ENCODE data around the gene SLC44A2. TPM values are rescaled to one million over a fixed set of nuclear protein-coding genes. Genes with fewer than 3 reads are reported as not detected.

The SLC44A2 gene
- total and polyA plus RNA-seq, 2 of the 13 experiments (the other 11 are each of a cell fraction or from before 2014, with no cell fraction given): 2.4 to 5.6 TPM

GRCh38 chr19:10643968-10644259 lies 18.6 kb downstream of the SLC44A2 start:
- in situ Hi-C loops (cut with HindIII; ENCODE audit: extremely low pct_ligation_motif_present, low pct_unique_long_range_greater_than_20kb) (loop anchor here (5.0 kb wide), 1 partner anchor 62 kb away; no protein-coding TSS in a partner anchor), intact Hi-C loops (cut with micrococcal nuclease; ENCODE audit: unreplicated experiment) (loop anchor here (1.0 kb wide), 1 partner anchor 63 kb away; no protein-coding TSS in a partner anchor)
- DNase-seq (ENCODE audit: low spot score) (no peak), FAIRE-seq (no peak), ATAC-seq (no peak; the same call in 2 of the 3 replicates)
- peak overlapping the region; percentile 11 for H3K27ac ChIP-seq (ENCODE audit: extremely low read length, insufficient read depth, low read length)
- no peaks in the 10 kb centered on the region for H3K27me3 ChIP-seq (ENCODE audit: control insufficient read depth in 1 of 2, insufficient read depth in 2 of 2, low read length in 2 of 2)
- no peaks in the 10 kb centered on the region for H3K9me3 ChIP-seq (ENCODE audit: low read length)
- H4K20me1 ChIP-seq (ENCODE audit: insufficient read depth, low read length): no peaks in the 10 kb centered on the region
- no TSS peak for BruUV-seq (replicated peaks)
- CTCF ChIA-PET (ENCODE audit: low intra/inter-chr PET ratio, low total read pairs): interaction anchor here (0.7 to 3.8 kb wide), 2 partner anchors 9 to 64 kb away, joined by 3 to 69 read pairs; no protein-coding TSS in a partner anchor
- no peaks in the 10 kb centered on the region for H3K36me3 ChIP-seq (replicated peaks in 1 of 2; ENCODE audit: control insufficient read depth in 1 of 2, insufficient read depth in 2 of 2, low read length in 2 of 2)
- no peak overlapping the region for H2AFZ ChIP-seq (ENCODE audit: low read length)
- H3K9ac ChIP-seq (ENCODE audit: insufficient read depth, low read depth, low read length): peak overlapping the region; percentile 40; the same call in 1 of the 2 replicates
- H3K79me2 ChIP-seq (ENCODE audit: insufficient read depth, low read length): no peaks in the 10 kb centered on the region
- H3K4me2 ChIP-seq (ENCODE audit: low read depth, low read length): peak overlapping the region; percentile 93
- POLR2A ChIA-PET: interaction anchor here (1.0 to 2.8 kb wide), 4 partner anchors 9 to 74 kb away, joined by 4 to 20 read pairs (median 10); partner anchors contain the start of gene DNM2
- H3K4me1 ChIP-seq (ENCODE audit: insufficient read depth, low read length): peaks cover 85% of the 10 kb centered on the region
- TF ChIP-seq FOXA1 (IDR thresholded peaks at IDR 0.05) (no peak), FOXA1 (CRISPR knock-in tag; IDR thresholded peaks at IDR 0.05) (peak; percentile 29; the same call in 1 of the 2 replicates), CBFB (CRISPR knock-in tag; IDR thresholded peaks at IDR 0.05) (no peak), ERF (CRISPR knock-in tag; IDR thresholded peaks at IDR 0.05) (0 out of 2 replicates have a peak, but pooled peaks have one; percentile 5), PITX1 (CRISPR knock-in tag; IDR thresholded peaks at IDR 0.05) (0 out of 2 replicates have a peak, but pooled peaks have one; percentile 5)
- 27% methylated on average over 3 of the region's 3 CpGs for WGBS (ENCODE audit: low lambda C conversion rate)
- H3K4me3 ChIP-seq (replicated peaks in 1 of 3; ENCODE audit: insufficient read depth in 1 of 3, low read depth in 2 of 3, low read length in 3 of 3): peak overlapping the region in 2 of 3 experiments; percentile 29 to 70; a peak in 2 of 6 replicates

- no peaks in the 10 kb centered on the region for H3K27me3 ChIP-seq (ENCODE audit: control insufficient read depth in 1 of 2, insufficient read depth in 2 of 2, low read length in 2 of 2)
- no peaks in the 10 kb centered on the region for H3K36me3 ChIP-seq (replicated peaks in 1 of 2; ENCODE audit: control insufficient read depth in 1 of 2, insufficient read depth in 2 of 2, low read length in 2 of 2)
- H3K4me1 ChIP-seq (ENCODE audit: insufficient read depth, low read length): peaks cover 80% of the 10 kb centered on the region
- H3K4me2 ChIP-seq (ENCODE audit: low read depth, low read length): peak overlapping the region; percentile 93
- H3K9ac ChIP-seq (ENCODE audit: insufficient read depth, low read depth, low read length): peak overlapping the region; percentile 40
- WGBS (ENCODE audit: low lambda C conversion rate): 2% methylated on average over 14 of the region's 14 CpGs
- H3K4me3 ChIP-seq (replicated peaks in 1 of 3; ENCODE audit: insufficient read depth in 1 of 3, low read depth in 2 of 3, low read length in 3 of 3): peak overlapping the region; percentile 29 to 70 (median 44); a peak in 5 of 6 replicates
- intact Hi-C loops (cut with micrococcal nuclease; ENCODE audit: unreplicated experiment) (loop anchor here (1.0 kb wide), 1 partner anchor 63 kb away; no protein-coding TSS in a partner anchor), in situ Hi-C loops (cut with HindIII; ENCODE audit: extremely low pct_ligation_motif_present, low pct_unique_long_range_greater_than_20kb) (loop anchor here (5.0 kb wide), 1 partner anchor 62 kb away; no protein-coding TSS in a partner anchor)
- H4K20me1 ChIP-seq (ENCODE audit: insufficient read depth, low read length): no peaks in the 10 kb centered on the region
- ChIA-PET POLR2A (interaction anchor here (0.6 to 2.8 kb wide), 9 partner anchors 9 to 1207 kb away, joined by 3 to 20 read pairs (median 4); partner anchors contain the start of genes DNM2 and QTRT1), CTCF (ENCODE audit: low intra/inter-chr PET ratio, low total read pairs) (interaction anchor here (0.7 to 3.8 kb wide), 2 partner anchors 9 to 64 kb away, joined by 3 to 69 read pairs; no protein-coding TSS in a partner anchor)
- DNase-seq (ENCODE audit: low spot score): peak; percentile 74
- peak overlapping the region; percentile 11 for H3K27ac ChIP-seq (ENCODE audit: extremely low read length, insufficient read depth, low read length)
- no peaks in the 10 kb centered on the region for H3K79me2 ChIP-seq (ENCODE audit: insufficient read depth, low read length)
- peak; percentile 53 for FAIRE-seq
- H3K9me3 ChIP-seq (ENCODE audit: low read length): no peaks in the 10 kb centered on the region
- no peak overlapping the region for H2AFZ ChIP-seq (ENCODE audit: low read length)
- BruUV-seq (replicated peaks): no TSS peak
- peak; percentile 84 for ATAC-seq
- 0 out of 2 replicates have a peak, but pooled peaks have one; percentile 25 for TF ChIP-seq ZNF788 (CRISPR knock-in tag; IDR thresholded peaks at IDR 0.05; ENCODE audit: borderline replicate concordance)
- TF ChIP-seq FIP1L1 (IDR thresholded peaks at IDR 0.05; ENCODE audit: borderline replicate concordance, insufficient read depth, low read depth, low read length): no peak
- no peak for TF ChIP-seq NONO (IDR thresholded peaks at IDR 0.05)
- no peak for TF ChIP-seq NONO (CRISPR knock-in tag; conservative IDR thresholded peaks at IDR 0.05)
- no peak for TF ChIP-seq ZNF850 (CRISPR knock-in tag; conservative IDR thresholded peaks at IDR 0.05)
- no peak for TF ChIP-seq ZNF713 (CRISPR knock-in tag; IDR thresholded peaks at IDR 0.05)
- no peak for TF ChIP-seq ZNF605 (CRISPR knock-in tag; IDR thresholded peaks at IDR 0.05)
- TF ChIP-seq STAT6 (CRISPR knock-in tag; IDR thresholded peaks at IDR 0.05; ENCODE audit: borderline replicate concordance): no peak
- TF ChIP-seq, protein P1, sequence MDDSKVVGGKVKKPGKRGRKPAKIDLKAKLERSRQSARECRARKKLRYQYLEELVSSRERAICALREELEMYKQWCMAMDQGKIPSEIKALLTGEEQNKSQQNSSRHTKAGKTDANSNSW (CRISPR knock-in tag; IDR thresholded peaks at IDR 0.05; ENCODE audit: borderline replicate concordance): no peak
- TF ChIP-seq GABPB1 (CRISPR knock-in tag; IDR thresholded peaks at IDR 0.05): no peak; the same call in 1 of the 2 replicates
Measured at GRCh38 chr19:10644260-10645007, 19.1 kb downstream of the SLC44A2 start.

All from HepG2 (cell line).